HG02943 (cell line): ENCODE measurements around the gene SRRM5.
"Not testable (repeated sequence)": the region's sequence is repeated elsewhere in the genome, so short reads cannot be mapped to it uniquely, and the experiment has no call there.

Experiments
- ATAC-seq: cut with Tn5 transposase; IDR thresholded peaks from one replicate; pipeline ENCODE4 v1.9.1; 2021; ENCODE audit warnings: mild to moderate bottlenecking, low read depth, moderate library complexity; ENCODE audit not compliant: unreplicated experiment

SRRM5 gene

GRCh38 chr19:43589678-43590077 lies 22.2 kb upstream of the SRRM5 start:
- ATAC-seq, result no peak

- ATAC-seq, result no peak
Measured at GRCh38 chr19:43591904-43592772, 19.8 kb upstream of the SRRM5 start.

- no peak for ATAC-seq
Measured at GRCh38 chr19:43592800-43593350, 19.0 kb upstream of the SRRM5 start.

GRCh38 chr19:43594081-43594697 lies 17.7 kb upstream of the SRRM5 start:
- ATAC-seq, result no peak

GRCh38 chr19:43594710-43595604 lies 16.9 kb upstream of the SRRM5 start:
- ATAC-seq, result no peak

GRCh38 chr19:43595605-43595998 lies 16.3 kb upstream of the SRRM5 start:
- peak; percentile 9 for ATAC-seq

GRCh38 chr19:43595999-43596841 lies 15.7 kb upstream of the SRRM5 start, which contains the start of the genes IRGQ and ZNF576:
IRGQ (minus strand) TSS chr19:43596134; CDS start chr19:43595338, 796 bp downstream.
ZNF576 (plus strand) TSS chr19:43596595; CDS start chr19:43597109, 514 bp downstream.
- ATAC-seq, result peak; percentile 78

- ATAC-seq, result no peak
Measured at GRCh38 chr19:43596842-43597461, 14.9 kb upstream of the SRRM5 start.

GRCh38 chr19:43597876-43598275 lies 14.0 kb upstream of the SRRM5 start:
- no peak for ATAC-seq

- ATAC-seq, result no peak
Measured at GRCh38 chr19:43598445-43599240, 13.2 kb upstream of the SRRM5 start.

GRCh38 chr19:43599635-43600295 lies 12.1 kb upstream of the SRRM5 start:
- ATAC-seq, result no peak

GRCh38 chr19:43600326-43600725 lies 11.6 kb upstream of the SRRM5 start:
- ATAC-seq, result not testable (repeated sequence)

GRCh38 chr19:43605875-43606568 lies 5.9 kb upstream of the SRRM5 start:
- ATAC-seq, result no peak

- no peak for ATAC-seq
Measured at GRCh38 chr19:43606569-43607229, 5.2 kb upstream of the SRRM5 start.

- no peak for ATAC-seq
Measured at GRCh38 chr19:43607238-43608205, 4.4 kb upstream of the SRRM5 start.

GRCh38 chr19:43609872-43610271 lies 2.0 kb upstream of the SRRM5 start:
- ATAC-seq, result no peak
